Activated T-cell treated with anti-CD3 and anti-CD28 coated beads, Interleukin-2, amount 50 U/mL, for 24 hours (primary cell): ENCODE data around the gene IFIT2.
"Not testable (repeated sequence)": the region's sequence is repeated elsewhere in the genome, so short reads cannot be mapped to it uniquely, and the experiment has no call there.

Source experiments
- DNase-seq: peaks from one replicate; pipeline ENCODE4 v3.0.0-alpha.2; 2020
- H3K27ac Mint-ChIP-seq: 2 replicates; pipeline ENCODE4 v1.8.0; 2020; ENCODE audit warnings: mild to moderate bottlenecking, mixed read lengths
- H3K27me3 Mint-ChIP-seq: 2 replicates; pipeline ENCODE4 v1.8.0; 2020; ENCODE audit warnings: mixed read lengths
- H3K36me3 Mint-ChIP-seq: 2 replicates; pipeline ENCODE4 v1.8.0; 2020; ENCODE audit warnings: low read depth, mixed read lengths
- H3K4me1 Mint-ChIP-seq: 2 replicates; pipeline ENCODE4 v1.8.0; 2020; ENCODE audit warnings: low read depth, mixed read lengths
- H3K4me3 Mint-ChIP-seq: 2 replicates; pipeline ENCODE4 v1.8.0; 2020; ENCODE audit warnings: mild to moderate bottlenecking, moderate library complexity, mixed read lengths
- H3K9me3 Mint-ChIP-seq: 2 replicates; pipeline ENCODE4 v1.8.0; 2020; ENCODE audit warnings: mixed read lengths

Gene IFIT2

GRCh38 chr10:89301721-89302445 is at the start of gene IFIT2:
IFIT2 (plus strand) TSS chr10:89302046; CDS start chr10:89302124, 78 bp downstream.
- DNase-seq, result peak; percentile 41
- peak within 1 kb of the TSS; percentile 88 for H3K27ac Mint-ChIP-seq
- H3K4me1 Mint-ChIP-seq, result peaks cover 37% of the 10 kb centered on the region
- H3K9me3 Mint-ChIP-seq, result peaks cover 5% of the 10 kb centered on the region
- peaks cover 23% of the 10 kb centered on the region for H3K36me3 Mint-ChIP-seq
- no peaks in the 10 kb centered on the region for H3K27me3 Mint-ChIP-seq
- peak within 1 kb of the TSS; percentile 82 for H3K4me3 Mint-ChIP-seq

GRCh38 chr10:89252225-89252585 is 49.6 kb upstream of the IFIT2 start:
- Mint-ChIP-seq H3K27me3 (peaks cover 4% of the 10 kb centered on the region), H3K36me3 (peaks cover 9% of the 10 kb centered on the region), H3K9me3 (peaks cover 15% of the 10 kb centered on the region), H3K4me3 (peak overlapping the region; percentile 88), H3K27ac (peak overlapping the region; percentile 73), H3K4me1 (peaks cover 43% of the 10 kb centered on the region)
- no peak for DNase-seq

GRCh38 chr10:89255091-89255579 is 46.7 kb upstream of the IFIT2 start:
- H3K27me3 Mint-ChIP-seq, DNase-seq, H3K4me3 Mint-ChIP-seq: not testable (repeated sequence)

GRCh38 chr10:89255793-89256192 is 46.1 kb upstream of the IFIT2 start:
- H3K27ac Mint-ChIP-seq, result no peak overlapping the region
- H3K4me3 Mint-ChIP-seq, result no peak overlapping the region
- peaks cover 28% of the 10 kb centered on the region for H3K4me1 Mint-ChIP-seq
- peaks cover 8% of the 10 kb centered on the region for H3K27me3 Mint-ChIP-seq
- H3K36me3 Mint-ChIP-seq, result peaks cover 9% of the 10 kb centered on the region
- no peak for DNase-seq
- peaks cover 15% of the 10 kb centered on the region for H3K9me3 Mint-ChIP-seq

More at GRCh38 chr10:89255091-89255579, 46.7 kb upstream of the IFIT2 start:
- peaks cover 15% of the 10 kb centered on the region for H3K9me3 Mint-ChIP-seq
- H3K4me1 Mint-ChIP-seq, result peaks cover 30% of the 10 kb centered on the region
- H3K36me3 Mint-ChIP-seq, H3K27ac Mint-ChIP-seq: not testable (repeated sequence)

- no peak for DNase-seq
- H3K4me3 Mint-ChIP-seq, result no peak overlapping the region
- peaks cover 8% of the 10 kb centered on the region for H3K27me3 Mint-ChIP-seq
- H3K27ac Mint-ChIP-seq, result no peak overlapping the region
- peaks cover 25% of the 10 kb centered on the region for H3K4me1 Mint-ChIP-seq
- peaks cover 7% of the 10 kb centered on the region for H3K36me3 Mint-ChIP-seq
- H3K9me3 Mint-ChIP-seq, result peaks cover 15% of the 10 kb centered on the region
These were observed 45.5 kb upstream of the IFIT2 start for GRCh38 chr10:89256340-89256739.

- no peak overlapping the region for H3K4me3 Mint-ChIP-seq
- H3K27ac Mint-ChIP-seq, result no peak overlapping the region
- H3K36me3 Mint-ChIP-seq, result peaks cover 7% of the 10 kb centered on the region
- DNase-seq, result no peak
- peaks cover 25% of the 10 kb centered on the region for H3K4me1 Mint-ChIP-seq
- H3K9me3 Mint-ChIP-seq, result peaks cover 15% of the 10 kb centered on the region
- peaks cover 8% of the 10 kb centered on the region for H3K27me3 Mint-ChIP-seq
These were observed 44.9 kb upstream of the IFIT2 start for GRCh38 chr10:89256962-89257361.

- Mint-ChIP-seq H3K9me3 (peaks cover 15% of the 10 kb centered on the region), H3K27ac (no peak overlapping the region), H3K4me3 (no peak overlapping the region), H3K36me3 (peaks cover 7% of the 10 kb centered on the region), H3K4me1 (peaks cover 23% of the 10 kb centered on the region), H3K27me3 (peaks cover 8% of the 10 kb centered on the region)
- no peak for DNase-seq
These were observed 44.3 kb upstream of the IFIT2 start for GRCh38 chr10:89257581-89257980.

GRCh38 chr10:89258881-89259280 is 43.0 kb upstream of the IFIT2 start:
- Mint-ChIP-seq H3K36me3 (peaks cover 7% of the 10 kb centered on the region), H3K27me3 (peaks cover 8% of the 10 kb centered on the region), H3K27ac (no peak overlapping the region), H3K4me1 (peaks cover 19% of the 10 kb centered on the region), H3K9me3 (peaks cover 12% of the 10 kb centered on the region), H3K4me3 (no peak overlapping the region)
- no peak for DNase-seq

GRCh38 chr10:89262086-89263051 is 39.5 kb upstream of the IFIT2 start:
- Mint-ChIP-seq H3K27me3 (peaks cover 6% of the 10 kb centered on the region), H3K4me1 (peaks cover 7% of the 10 kb centered on the region), H3K36me3 (no peaks in the 10 kb centered on the region), H3K4me3 (no peak overlapping the region), H3K9me3 (no peaks in the 10 kb centered on the region), H3K27ac (no peak overlapping the region)
- no peak for DNase-seq

GRCh38 chr10:89263091-89263490 is 38.8 kb upstream of the IFIT2 start:
- Mint-ChIP-seq H3K27ac (no peak overlapping the region), H3K36me3 (no peaks in the 10 kb centered on the region), H3K9me3 (no peaks in the 10 kb centered on the region), H3K27me3 (peaks cover 3% of the 10 kb centered on the region), H3K4me1 (peaks cover 7% of the 10 kb centered on the region), H3K4me3 (no peak overlapping the region)
- no peak for DNase-seq

- no peak for DNase-seq
- Mint-ChIP-seq H3K27me3 (peaks cover 3% of the 10 kb centered on the region), H3K4me3 (no peak overlapping the region), H3K4me1 (peaks cover 7% of the 10 kb centered on the region), H3K27ac (no peak overlapping the region), H3K36me3 (no peaks in the 10 kb centered on the region), H3K9me3 (no peaks in the 10 kb centered on the region)
These were observed 38.3 kb upstream of the IFIT2 start for GRCh38 chr10:89263531-89263930.

GRCh38 chr10:89266721-89267453 is 35.0 kb upstream of the IFIT2 start:
- H3K27me3 Mint-ChIP-seq, result peaks cover 3% of the 10 kb centered on the region
- no peak overlapping the region for H3K27ac Mint-ChIP-seq
- no peak overlapping the region for H3K4me3 Mint-ChIP-seq
- H3K36me3 Mint-ChIP-seq, result no peaks in the 10 kb centered on the region
- H3K4me1 Mint-ChIP-seq, result no peaks in the 10 kb centered on the region
- H3K9me3 Mint-ChIP-seq, result no peaks in the 10 kb centered on the region
- DNase-seq, result no peak

- no peaks in the 10 kb centered on the region for H3K4me1 Mint-ChIP-seq
- H3K27me3 Mint-ChIP-seq, result peaks cover 5% of the 10 kb centered on the region
- no peak for DNase-seq
- no peak overlapping the region for H3K27ac Mint-ChIP-seq
- no peak overlapping the region for H3K4me3 Mint-ChIP-seq
- no peaks in the 10 kb centered on the region for H3K9me3 Mint-ChIP-seq
- H3K36me3 Mint-ChIP-seq, result no peaks in the 10 kb centered on the region
These were observed 32.3 kb upstream of the IFIT2 start for GRCh38 chr10:89269433-89270152.

GRCh38 chr10:89270153-89270483 is 31.7 kb upstream of the IFIT2 start:
- H3K4me3 Mint-ChIP-seq, result no peak overlapping the region
- no peaks in the 10 kb centered on the region for H3K9me3 Mint-ChIP-seq
- H3K27me3 Mint-ChIP-seq, result peaks cover 5% of the 10 kb centered on the region
- no peak for DNase-seq
- H3K36me3 Mint-ChIP-seq, result no peaks in the 10 kb centered on the region
- no peak overlapping the region for H3K27ac Mint-ChIP-seq
- no peaks in the 10 kb centered on the region for H3K4me1 Mint-ChIP-seq
